Subcutaneous abdominal adipose tissue (tissue), 5 donors: ENCODE measurements around the gene DCC.

Source experiments
- H3K27ac ChIP-seq: one replicate; pipeline ENCODE4 v1.7.0; 2013; ENCODE audit warnings: low read depth, mild to moderate bottlenecking, inconsistent platforms, low read length, moderate library complexity
- H3K27me3 ChIP-seq, 5 donors: one replicate each; pipeline ENCODE4 v1.7.0; 2013; ENCODE audit warnings: low read length in 5 of 5, inconsistent platforms in 1 of 5; ENCODE audit not compliant: control insufficient read depth in 5 of 5, insufficient read depth in 4 of 5
- H3K36me3 ChIP-seq, 5 donors: one replicate each; pipeline ENCODE4 v1.7.0; 2013; ENCODE audit warnings: low read length in 5 of 5; ENCODE audit not compliant: control insufficient read depth in 5 of 5, insufficient read depth in 5 of 5
- H3K4me1 ChIP-seq, 5 donors: one replicate each; pipeline ENCODE4 v1.7.0; 2013; ENCODE audit warnings: low read length in 5 of 5, mild to moderate bottlenecking in 3 of 5, moderate library complexity in 1 of 5; ENCODE audit not compliant: control insufficient read depth in 5 of 5, insufficient read depth in 5 of 5
- H3K4me3 ChIP-seq, 5 donors: one replicate each; pipeline ENCODE4 v1.7.0; 2013; ENCODE audit warnings: low read length in 5 of 5, low read depth in 1 of 5
- H3K9ac ChIP-seq, 5 donors: one replicate each; pipeline ENCODE4 v1.7.0; 2013; ENCODE audit warnings: low read length in 5 of 5, mild to moderate bottlenecking in 4 of 5, moderate library complexity in 3 of 5
- H3K9me3 ChIP-seq, 5 donors: one replicate each; pipeline ENCODE4 v1.7.0; 2013; ENCODE audit warnings: low read length in 5 of 5; ENCODE audit not compliant: control insufficient read depth in 5 of 5
- donor health status: healthy.
- donor health status: healthy.
- donor health status: healthy.
- donor health status: healthy.
- donor health status: healthy.

The DCC gene

GRCh38 chr18:52723550-52723970 is 383.6 kb downstream of the DCC start:
- no peaks in the 10 kb centered on the region for H3K27me3 ChIP-seq
- no peak overlapping the region for H3K27ac ChIP-seq
- H3K9me3 ChIP-seq: peaks cover 0 to 3% (median 0%) of the 10 kb centered on the region in 5 donors
- no peak overlapping the region for H3K9ac ChIP-seq
- no peaks in the 10 kb centered on the region for H3K4me1 ChIP-seq
- H3K4me3 ChIP-seq: no peak overlapping the region
- H3K36me3 ChIP-seq: no peaks in the 10 kb centered on the region

- H3K9ac ChIP-seq: no peak overlapping the region
- H3K9me3 ChIP-seq: no peaks in the 10 kb centered on the region
- no peaks in the 10 kb centered on the region for H3K36me3 ChIP-seq
- H3K27me3 ChIP-seq: no peaks in the 10 kb centered on the region
- no peak overlapping the region for H3K4me3 ChIP-seq
- no peak overlapping the region for H3K27ac ChIP-seq
- H3K4me1 ChIP-seq: no peaks in the 10 kb centered on the region
Measured at GRCh38 chr18:52730972-52731619, 391.1 kb downstream of the DCC start.

- Histone ChIP-seq H3K4me1 (no peaks in the 10 kb centered on the region), H3K36me3 (no peaks in the 10 kb centered on the region), H3K4me3 (no peak overlapping the region), H3K27me3 (no peaks in the 10 kb centered on the region), H3K9me3 (no peaks in the 10 kb centered on the region), H3K9ac (no peak overlapping the region), H3K27ac (no peak overlapping the region)
Measured at GRCh38 chr18:52738946-52739345, 398.9 kb downstream of the DCC start.

GRCh38 chr18:52746986-52747385 is 407.0 kb downstream of the DCC start:
- Histone ChIP-seq H3K36me3 (no peaks in the 10 kb centered on the region), H3K9ac (no peak overlapping the region), H3K4me3 (no peak overlapping the region), H3K4me1 (no peaks in the 10 kb centered on the region), H3K9me3 (no peaks in the 10 kb centered on the region), H3K27ac (no peak overlapping the region), H3K27me3 (no peaks in the 10 kb centered on the region)

GRCh38 chr18:52747869-52748268 is 407.9 kb downstream of the DCC start:
- no peaks in the 10 kb centered on the region for H3K4me1 ChIP-seq
- H3K27me3 ChIP-seq: no peaks in the 10 kb centered on the region
- no peak overlapping the region for H3K4me3 ChIP-seq
- no peaks in the 10 kb centered on the region for H3K9me3 ChIP-seq
- no peak overlapping the region for H3K9ac ChIP-seq
- H3K27ac ChIP-seq: no peak overlapping the region
- H3K36me3 ChIP-seq: no peaks in the 10 kb centered on the region

GRCh38 chr18:52748343-52748742 is 408.3 kb downstream of the DCC start:
- Histone ChIP-seq H3K9me3 (no peaks in the 10 kb centered on the region), H3K27ac (no peak overlapping the region), H3K27me3 (no peaks in the 10 kb centered on the region), H3K36me3 (no peaks in the 10 kb centered on the region), H3K9ac (no peak overlapping the region), H3K4me1 (no peaks in the 10 kb centered on the region), H3K4me3 (no peak overlapping the region)

- H3K4me1 ChIP-seq: no peaks in the 10 kb centered on the region
- H3K9me3 ChIP-seq: no peaks in the 10 kb centered on the region
- no peaks in the 10 kb centered on the region for H3K36me3 ChIP-seq
- no peak overlapping the region for H3K27ac ChIP-seq
- no peak overlapping the region for H3K9ac ChIP-seq
- H3K27me3 ChIP-seq: no peaks in the 10 kb centered on the region
- H3K4me3 ChIP-seq: no peak overlapping the region
Measured at GRCh38 chr18:52749542-52749941, 409.5 kb downstream of the DCC start.

- Histone ChIP-seq H3K4me3 (no peak overlapping the region), H3K9me3 (no peaks in the 10 kb centered on the region), H3K4me1 (no peaks in the 10 kb centered on the region), H3K27me3 (no peaks in the 10 kb centered on the region), H3K36me3 (no peaks in the 10 kb centered on the region), H3K27ac (no peak overlapping the region), H3K9ac (no peak overlapping the region)
Measured at GRCh38 chr18:52750995-52751394, 411.0 kb downstream of the DCC start.

GRCh38 chr18:52764316-52764715 is 424.3 kb downstream of the DCC start:
- Histone ChIP-seq H3K27ac (no peak overlapping the region), H3K4me1 (no peaks in the 10 kb centered on the region), H3K27me3 (no peaks in the 10 kb centered on the region), H3K36me3 (no peaks in the 10 kb centered on the region), H3K9ac (no peak overlapping the region), H3K4me3 (no peak overlapping the region), H3K9me3 (peaks cover 0 to 5% (median 0%) of the 10 kb centered on the region in 5 donors)

GRCh38 chr18:52766002-52766545 is 426.1 kb downstream of the DCC start:
- no peak overlapping the region for H3K4me3 ChIP-seq
- no peaks in the 10 kb centered on the region for H3K27me3 ChIP-seq
- H3K4me1 ChIP-seq: no peaks in the 10 kb centered on the region
- H3K27ac ChIP-seq: no peak overlapping the region
- no peaks in the 10 kb centered on the region for H3K36me3 ChIP-seq
- no peak overlapping the region for H3K9ac ChIP-seq
- no peaks in the 10 kb centered on the region for H3K9me3 ChIP-seq
